NCI-H2171 (cell line): ENCODE results near the gene LSAMP.

ENCODE experiments used
- DNase-seq: peaks from one replicate; lab custom pipeline; 2025; lab: John Stamatoyannopoulos, UW

The LSAMP gene

DNA sequence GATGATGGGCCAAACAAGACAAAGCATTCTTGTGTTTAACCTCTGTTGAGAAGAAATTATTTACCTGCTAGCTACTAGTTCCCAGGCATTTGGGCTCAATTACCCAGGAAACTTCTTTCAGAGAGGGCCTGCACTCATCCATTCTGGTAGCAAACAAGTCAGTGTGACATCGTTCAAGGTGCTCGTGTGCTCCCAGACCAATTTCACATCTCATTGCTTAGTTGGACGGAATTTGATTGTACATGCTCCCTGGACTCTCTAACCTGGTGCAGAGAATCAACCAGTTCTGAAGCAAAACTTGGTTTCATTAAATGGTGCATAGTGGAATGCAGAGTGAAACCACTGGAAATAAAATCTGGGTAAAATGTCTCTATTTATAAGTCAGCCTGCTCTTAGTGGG, 392.7 kb downstream of the LSAMP start:
- DNase-seq, result no peak

- peak; percentile 55 for DNase-seq
Observed at GRCh38 chr3:116051586-116051985, 393.7 kb downstream of the LSAMP start.

DNA sequence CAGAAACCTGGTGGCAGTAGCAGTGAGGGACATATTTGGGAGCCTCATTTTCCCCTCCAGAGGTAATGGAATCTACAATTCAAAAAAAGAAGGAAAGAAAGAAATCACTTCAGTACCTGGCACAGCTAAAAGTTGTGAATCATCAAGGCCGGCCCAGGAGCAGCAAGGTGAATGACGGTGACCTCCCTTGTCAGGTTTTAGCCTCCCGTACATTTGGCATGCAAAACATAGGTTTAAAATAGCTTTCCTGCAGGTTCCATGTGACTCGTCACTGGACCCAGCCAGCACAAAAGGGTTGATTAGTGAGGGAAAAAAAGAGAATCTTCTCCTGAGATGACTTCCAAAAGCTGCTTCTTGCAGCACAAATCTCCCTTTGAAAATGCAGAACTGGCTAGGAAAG, 394.2 kb downstream of the LSAMP start:
- no peak for DNase-seq

GRCh38 chr3:116050311-116050915, 394.9 kb downstream of the LSAMP start:
- peak; percentile 75 for DNase-seq

DNA sequence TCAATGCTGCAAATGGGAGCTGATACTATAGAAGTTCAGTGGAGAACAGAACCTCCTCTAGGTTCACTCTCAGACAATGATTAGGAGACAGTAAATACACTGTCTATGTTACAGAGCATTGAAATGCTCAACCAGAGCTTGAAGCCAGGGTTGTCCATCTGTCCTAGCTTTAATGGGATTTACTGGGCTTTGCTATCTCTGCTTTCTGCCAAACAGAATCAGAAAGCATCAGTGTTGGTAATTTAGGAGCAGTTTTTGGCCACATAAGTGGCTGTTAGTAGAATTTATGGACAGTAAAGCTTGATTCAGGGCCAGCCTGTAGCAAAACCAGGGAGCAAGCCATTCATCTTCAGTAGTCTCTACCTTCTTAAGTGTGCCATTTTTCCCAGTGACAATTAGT, 396.3 kb downstream of the LSAMP start:
- no peak for DNase-seq

- peak; percentile 93 for DNase-seq
Observed at GRCh38 chr3:116046350-116046749, 398.9 kb downstream of the LSAMP start.

DNA sequence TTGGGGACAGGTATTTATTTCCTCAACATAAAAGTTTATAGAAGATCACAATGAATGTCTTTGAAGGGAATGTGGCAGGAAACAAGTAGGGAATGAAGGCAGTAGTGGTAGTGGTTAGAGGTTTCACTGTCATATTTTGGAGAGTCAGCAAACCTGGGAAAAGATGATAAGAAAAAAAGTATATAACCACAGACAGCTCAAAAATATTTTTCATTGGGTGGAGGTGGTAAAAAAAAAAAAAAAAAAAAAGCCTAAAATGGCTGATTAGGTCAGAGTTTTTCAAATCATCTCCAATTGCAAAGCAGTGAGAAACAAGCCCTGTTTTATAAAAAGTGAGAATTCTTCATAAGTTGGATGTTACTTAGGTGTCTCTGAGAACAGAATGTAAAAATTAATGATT, 400.0 kb downstream of the LSAMP start:
- DNase-seq, result no peak

DNA sequence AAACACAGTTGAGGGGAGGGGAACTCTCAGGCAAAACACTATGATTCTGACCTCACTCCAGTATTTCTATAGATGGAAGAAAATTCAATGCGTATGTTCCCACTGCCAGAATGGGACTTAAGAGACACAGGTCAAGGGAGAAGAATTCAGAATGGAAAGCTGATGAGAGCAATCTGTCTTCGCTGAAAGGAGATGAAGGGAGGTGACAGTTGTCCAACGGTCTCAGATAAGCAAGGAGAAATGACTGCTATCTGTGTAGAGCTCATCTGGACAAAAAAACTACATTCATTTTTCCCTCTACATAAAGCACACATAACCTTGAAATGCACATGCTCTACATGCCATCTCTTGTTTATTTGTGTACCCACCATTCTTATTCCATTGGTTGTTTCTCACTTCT, 405.1 kb downstream of the LSAMP start:
- no peak for DNase-seq

DNA sequence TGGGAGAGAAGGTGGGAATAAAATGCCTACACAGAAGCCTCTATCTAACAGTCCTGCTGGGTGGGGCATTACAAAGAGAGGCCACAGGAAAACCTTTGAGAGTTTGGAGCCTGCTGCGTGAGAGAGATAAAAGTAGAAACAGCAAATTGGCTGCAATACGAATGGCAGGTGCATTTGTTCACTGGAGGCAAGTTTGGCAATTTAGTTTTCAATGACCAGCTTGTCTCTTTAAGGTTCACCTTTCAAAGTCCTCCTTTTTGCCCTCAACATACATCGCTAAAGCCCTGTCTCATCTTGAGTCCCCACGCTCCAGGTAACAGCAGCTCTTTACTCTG, 405.7 kb downstream of the LSAMP start:
- no peak for DNase-seq

GRCh38 chr3:116038968-116039650, 406.2 kb downstream of the LSAMP start:
- no peak for DNase-seq

- DNase-seq, result no peak
Observed at GRCh38 chr3:116037954-116038911, 407.1 kb downstream of the LSAMP start.

DNA sequence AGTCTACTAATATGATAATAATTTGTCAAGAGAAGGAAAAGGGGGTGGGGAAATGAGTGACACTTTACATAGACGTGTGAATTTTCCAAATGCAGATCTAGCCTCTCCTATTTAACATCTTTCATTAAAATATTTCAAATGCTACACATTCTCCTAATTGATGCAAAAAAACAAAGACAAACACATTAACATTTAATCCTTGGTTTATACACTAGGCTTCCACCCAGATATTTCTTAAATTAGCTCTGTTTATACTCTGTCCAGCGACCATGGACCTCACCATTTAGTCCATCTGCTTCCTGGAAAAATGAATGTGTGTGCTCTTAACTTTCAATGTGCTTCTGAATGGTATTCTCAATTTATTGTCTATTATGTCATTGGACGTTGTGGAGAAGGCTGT, 409.9 kb downstream of the LSAMP start:
- DNase-seq, result no peak

GRCh38 chr3:116034794-116035193, 410.5 kb downstream of the LSAMP start:
- peak; percentile 90 for DNase-seq

GRCh38 chr3:116034086-116034485, 411.2 kb downstream of the LSAMP start:
- peak; percentile 85 for DNase-seq

- DNase-seq, result peak; percentile 28
Observed at GRCh38 chr3:116033516-116033915, 411.8 kb downstream of the LSAMP start.

GRCh38 chr3:116032176-116032575, 413.1 kb downstream of the LSAMP start:
- no peak for DNase-seq

DNA sequence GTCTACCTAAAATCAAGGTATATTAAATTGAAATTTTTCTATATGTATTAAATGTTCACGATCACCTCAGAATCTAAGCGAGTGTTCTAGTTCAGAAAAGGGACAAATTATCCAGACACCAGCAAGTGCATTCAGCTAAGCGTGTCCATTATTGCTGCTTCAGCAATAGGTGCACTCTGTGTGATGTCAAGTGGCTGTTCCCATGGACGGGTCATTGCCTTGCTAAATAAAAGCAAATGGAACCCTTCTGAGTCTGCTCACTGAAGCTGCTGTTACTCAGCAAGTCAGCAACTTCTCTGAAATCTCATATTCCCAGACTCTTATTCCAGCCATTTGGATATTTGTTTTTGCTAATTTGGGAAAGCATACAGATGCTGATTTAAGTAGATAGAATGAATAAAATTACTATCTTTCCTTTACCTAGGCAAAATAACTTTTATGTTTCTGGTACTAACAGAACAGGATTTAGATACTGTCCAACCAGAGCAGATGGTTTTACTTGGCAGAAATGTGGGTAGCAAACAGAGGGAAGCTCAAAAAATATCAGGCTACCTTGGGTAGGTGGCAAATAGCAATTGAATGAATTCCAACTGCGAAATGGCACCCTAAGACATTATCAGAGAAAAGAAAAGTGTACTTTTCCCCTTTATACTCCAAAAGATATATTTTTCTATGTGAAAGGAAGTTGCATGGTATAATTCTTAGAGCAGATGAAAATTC, 415.0 kb downstream of the LSAMP start:
- no peak for DNase-seq

DNA sequence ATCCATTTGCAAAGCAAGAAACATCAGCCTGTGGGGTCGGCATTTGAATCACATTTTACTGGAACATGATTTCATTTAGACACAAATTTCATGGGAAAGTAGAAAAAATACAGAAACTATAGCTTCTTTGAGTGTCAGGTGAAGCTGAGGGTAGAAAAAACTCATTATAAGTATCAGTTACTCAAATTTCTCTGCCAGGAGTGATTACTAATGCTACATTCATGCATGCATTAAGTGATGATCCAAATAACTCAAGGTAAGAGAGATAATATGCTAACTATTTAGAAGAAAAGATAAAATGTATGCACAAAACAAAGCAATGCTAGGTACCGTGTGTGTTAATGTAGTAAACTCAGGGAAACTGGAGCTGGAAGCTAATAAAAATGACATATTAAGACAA, 416.0 kb downstream of the LSAMP start:
- DNase-seq, result no peak

DNA sequence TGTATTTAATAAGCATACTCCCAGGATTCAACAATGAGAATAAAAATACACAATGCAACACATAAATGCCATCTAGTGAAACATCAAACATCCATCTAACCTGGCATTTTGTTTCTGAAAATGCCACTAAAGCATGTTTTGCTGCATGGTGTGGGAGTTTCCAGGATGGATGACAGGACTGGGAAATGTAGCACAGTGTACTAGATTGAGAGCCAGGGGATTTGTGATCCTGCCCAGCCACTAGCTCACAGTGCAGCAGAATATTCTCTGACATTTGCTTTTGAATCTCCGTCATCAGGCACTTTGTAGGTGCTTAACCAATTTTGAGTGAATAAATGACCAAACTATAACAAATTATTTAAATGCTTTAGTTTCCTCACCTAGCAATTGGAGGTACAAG, 417.1 kb downstream of the LSAMP start:
- DNase-seq, result no peak

- no peak for DNase-seq
Observed at GRCh38 chr3:116020989-116021388, 424.3 kb downstream of the LSAMP start.

DNA sequence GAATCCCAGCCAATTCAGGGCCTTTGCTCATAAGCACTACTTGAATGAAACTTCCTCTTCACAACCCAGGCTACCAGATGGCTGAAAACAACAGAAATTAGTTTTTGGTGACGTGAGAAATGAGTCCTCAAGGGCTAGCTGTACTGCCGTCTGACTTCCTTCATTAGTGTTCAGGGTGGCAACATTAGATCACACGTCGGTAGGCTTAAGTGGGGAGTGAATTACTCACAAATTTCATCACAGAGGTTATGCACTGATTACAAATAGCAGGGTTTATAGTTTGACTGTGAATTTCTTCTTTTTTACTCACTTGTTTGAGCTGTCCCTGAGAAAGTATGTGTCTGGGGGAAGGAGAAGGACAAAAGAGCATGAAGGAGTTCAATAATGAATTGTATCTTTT, 424.8 kb downstream of the LSAMP start:
- peak; percentile 69 for DNase-seq

DNA sequence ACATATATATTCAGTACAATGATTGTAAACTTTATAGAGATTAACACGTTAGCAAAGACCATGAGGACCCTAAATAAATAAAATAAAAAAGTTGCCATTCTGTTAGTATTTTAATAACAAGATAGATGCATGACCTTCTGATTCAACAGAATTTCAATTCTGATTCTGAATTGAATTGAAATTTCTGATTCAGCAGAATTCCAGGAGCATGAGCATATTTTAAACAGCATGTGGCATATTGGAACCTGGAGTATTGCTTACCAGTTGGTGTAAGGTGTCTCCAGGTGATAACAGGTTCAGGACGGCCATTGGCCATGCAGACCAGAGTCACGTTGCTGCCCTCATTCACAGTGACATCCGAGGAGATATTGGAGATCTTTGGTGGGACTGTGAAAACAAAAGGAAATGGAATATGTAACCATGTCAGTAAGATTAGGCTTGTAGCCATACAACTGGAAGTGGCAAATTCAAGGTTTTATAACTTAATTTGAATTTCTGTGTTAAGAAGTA, 426.0 kb downstream of the LSAMP start:
- DNase-seq, result no peak
